Mesendoderm (in vitro differentiated cells): ENCODE results near the gene TMEM132A.

ENCODE experiments used
- DNase-seq: peaks from one replicate; pipeline ENCODE4 v3.0.0; 2013
- H2AK5ac ChIP-seq: 2 replicates; pipeline ENCODE4 v1.6.1; 2013; ENCODE audit warnings: low read length, inconsistent platforms
- H2BK120ac ChIP-seq: 2 replicates; pipeline ENCODE4 v1.6.1; 2013; ENCODE audit warnings: low read depth, mild to moderate bottlenecking, low read length, moderate library complexity, mixed read lengths
- H2BK15ac ChIP-seq: replicated peaks from 2 replicates; pipeline ENCODE4 v1.6.1; 2013; ENCODE audit warnings: low read depth, mild to moderate bottlenecking, moderate library complexity
- H2BK5ac ChIP-seq: 2 replicates; pipeline ENCODE4 v1.6.1; 2013; ENCODE audit warnings: low read length, inconsistent platforms
- H3K18ac ChIP-seq: 2 replicates; pipeline ENCODE4 v1.6.1; 2013; ENCODE audit warnings: mild to moderate bottlenecking, low read length, mixed read lengths
- H3K23ac ChIP-seq: one replicate; pipeline ENCODE4 v1.6.1; 2013; ENCODE audit warnings: low read length
- H3K27ac ChIP-seq: 2 replicates; pipeline ENCODE4 v1.5.1; 2013; ENCODE audit warnings: low read depth, mild to moderate bottlenecking, inconsistent platforms, low read length, moderate library complexity
- H3K27me3 ChIP-seq: 2 replicates; pipeline ENCODE4 v1.6.1; 2013; ENCODE audit warnings: low read length, control low read depth, mild to moderate bottlenecking, inconsistent platforms; ENCODE audit not compliant: insufficient read depth, poor library complexity
- H3K36me3 ChIP-seq: 2 replicates; pipeline ENCODE4 v1.6.1; 2013; ENCODE audit warnings: low read length, inconsistent platforms; ENCODE audit not compliant: control insufficient read depth, insufficient read depth
- H3K4ac ChIP-seq: one replicate; pipeline ENCODE4 v1.6.1; 2013; ENCODE audit warnings: low read depth, mild to moderate bottlenecking, low read length, moderate library complexity
- H3K4me1 ChIP-seq: 2 replicates; pipeline ENCODE4 v1.6.1; 2013; ENCODE audit warnings: low read depth, low read length, inconsistent platforms; ENCODE audit not compliant: control insufficient read depth
- H3K4me2 ChIP-seq: 2 replicates; pipeline ENCODE4 v1.6.1; 2013; ENCODE audit warnings: low read length
- H3K4me3 ChIP-seq: 2 replicates; pipeline ENCODE4 v1.5.1; 2013; ENCODE audit warnings: mild to moderate bottlenecking, low read length
- H3K56ac ChIP-seq: one replicate; pipeline ENCODE4 v1.6.1; 2013; ENCODE audit warnings: low read length
- H3K79me1 ChIP-seq: 2 replicates; pipeline ENCODE4 v1.6.1; 2013; ENCODE audit warnings: low read length, inconsistent platforms
- H3K79me2 ChIP-seq: 2 replicates; pipeline ENCODE4 v1.6.1; 2013; ENCODE audit warnings: mild to moderate bottlenecking, low read length; ENCODE audit not compliant: control insufficient read depth, insufficient read depth
- H3K9ac ChIP-seq: 2 replicates; pipeline ENCODE4 v1.6.1; 2013; ENCODE audit warnings: low read length, inconsistent platforms
- H4K5ac ChIP-seq: one replicate; pipeline ENCODE4 v1.6.1; 2013; ENCODE audit warnings: low read length
- H4K8ac ChIP-seq: one replicate; pipeline ENCODE4 v1.6.1; 2013; ENCODE audit warnings: low read depth, mild to moderate bottlenecking, control low read depth, low read length, moderate library complexity
- whole genome bisulfite sequencing: extraction: QIAGEN DNeasy Blood & Tissue Kit; methylation state at CpG from one replicate; pipeline ENCODE4 v1.1.7; 2013; ENCODE audit warnings: low lambda C conversion rate, missing lambda C conversion rate; ENCODE audit not compliant: insufficient coverage; ENCODE audit errors: extremely low coverage; 5-methylcytosine and 5-hydroxymethylcytosine counted together

Gene TMEM132A

DNA sequence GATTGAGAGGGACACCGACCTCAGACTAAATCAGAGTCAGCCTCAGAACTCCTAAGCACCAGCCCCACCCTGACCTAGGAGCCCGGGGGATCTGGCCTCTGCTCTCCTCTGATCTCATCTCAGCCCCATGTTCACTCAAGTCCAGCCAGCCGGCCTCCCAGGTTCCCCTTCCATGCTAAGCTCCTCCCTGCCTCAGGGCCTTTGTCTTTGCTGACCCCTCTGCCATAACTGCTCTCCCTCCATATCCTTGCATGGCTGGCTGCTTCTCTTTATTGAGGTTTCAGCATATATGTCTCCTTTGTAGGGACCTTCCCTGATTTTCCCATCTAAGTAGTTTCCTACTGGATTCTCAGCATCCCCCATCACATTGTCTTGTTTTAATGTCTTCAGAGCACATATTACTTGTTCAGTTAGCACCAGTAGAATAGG, 28.5 kb downstream of the TMEM132A start:
- WGBS: no CpG with 5 or more reads among the region's 3 CpGs
- H3K27me3 ChIP-seq: no peaks in the 10 kb centered on the region
- no peak overlapping the region for H3K4ac ChIP-seq
- no peaks in the 10 kb centered on the region for H3K79me2 ChIP-seq
- H2AK5ac ChIP-seq: no peak overlapping the region
- H3K18ac ChIP-seq: no peak overlapping the region
- H3K36me3 ChIP-seq: no peaks in the 10 kb centered on the region
- no peak overlapping the region for H4K8ac ChIP-seq
- no peak overlapping the region for H3K4me2 ChIP-seq
- no peak overlapping the region for H3K23ac ChIP-seq
- peak overlapping the region; percentile 44 for H3K9ac ChIP-seq
- peaks cover 4% of the 10 kb centered on the region for H3K4me1 ChIP-seq
- peak overlapping the region; percentile 71 for H4K5ac ChIP-seq
- no peaks in the 10 kb centered on the region for H3K79me1 ChIP-seq
- H2BK5ac ChIP-seq: no peak overlapping the region
- H3K56ac ChIP-seq: peak overlapping the region; percentile 90
- no peak overlapping the region for H3K4me3 ChIP-seq
- no peak overlapping the region for H3K27ac ChIP-seq
- DNase-seq: peak; percentile 26
- H2BK120ac ChIP-seq: no peak overlapping the region
- H2BK15ac ChIP-seq: no peak overlapping the region

DNA sequence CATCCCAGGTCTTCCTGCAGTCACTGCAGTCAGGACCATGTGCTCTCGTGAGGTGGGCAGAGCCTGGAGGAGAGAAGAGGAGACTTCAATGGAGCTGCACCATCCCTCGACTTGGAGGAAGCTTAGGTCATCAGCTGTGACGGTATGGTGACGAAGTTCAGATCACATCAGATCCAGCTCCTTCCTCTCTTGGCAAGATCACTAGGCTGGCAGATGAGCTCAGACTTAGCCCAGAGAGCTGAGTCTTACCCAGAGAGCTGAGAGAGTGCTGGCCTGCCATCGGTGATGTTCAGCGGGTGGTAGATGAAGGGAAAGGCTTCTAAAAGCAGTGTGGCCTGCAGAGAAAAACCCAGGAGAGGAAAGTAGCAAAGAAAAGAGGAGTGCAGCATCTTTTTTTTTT, 29.5 kb downstream of the TMEM132A start:
- Histone ChIP-seq H2BK15ac (no peak overlapping the region), H4K5ac (no peak overlapping the region), H3K18ac (no peak overlapping the region), H4K8ac (no peak overlapping the region), H3K56ac (no peak overlapping the region), H3K4ac (no peak overlapping the region), H2AK5ac (no peak overlapping the region), H3K27ac (no peak overlapping the region), H3K79me1 (no peaks in the 10 kb centered on the region), H3K4me1 (peaks cover 4% of the 10 kb centered on the region), H3K79me2 (no peaks in the 10 kb centered on the region), H3K27me3 (no peaks in the 10 kb centered on the region), H3K4me2 (no peak overlapping the region), H3K36me3 (no peaks in the 10 kb centered on the region), H3K23ac (no peak overlapping the region), H2BK120ac (no peak overlapping the region), H3K9ac (no peak overlapping the region), H2BK5ac (no peak overlapping the region), H3K4me3 (no peak overlapping the region)
- no CpG with 5 or more reads among the region's 6 CpGs for WGBS
- peak; percentile 6 for DNase-seq

DNA sequence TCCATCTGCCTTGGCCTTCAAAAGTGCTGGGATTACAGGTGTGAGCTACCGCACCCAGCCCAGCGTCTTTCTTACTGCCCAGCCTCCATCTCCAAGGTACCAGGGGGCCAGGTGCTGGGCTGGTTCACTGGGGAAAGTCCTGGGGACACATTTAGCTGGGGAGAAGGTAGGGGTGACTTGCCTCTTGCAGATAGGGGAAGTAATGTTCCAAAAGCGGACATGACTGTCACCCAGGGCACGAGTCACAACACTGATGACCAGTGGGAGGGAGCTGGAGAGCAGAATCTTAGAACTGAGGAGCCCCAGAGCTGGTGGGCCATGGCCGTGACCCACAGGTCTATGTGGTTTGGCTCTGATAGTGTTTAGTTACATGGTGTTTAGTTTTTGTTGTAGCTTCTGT, 30.2 kb downstream of the TMEM132A start:
- no peak for DNase-seq

DNA sequence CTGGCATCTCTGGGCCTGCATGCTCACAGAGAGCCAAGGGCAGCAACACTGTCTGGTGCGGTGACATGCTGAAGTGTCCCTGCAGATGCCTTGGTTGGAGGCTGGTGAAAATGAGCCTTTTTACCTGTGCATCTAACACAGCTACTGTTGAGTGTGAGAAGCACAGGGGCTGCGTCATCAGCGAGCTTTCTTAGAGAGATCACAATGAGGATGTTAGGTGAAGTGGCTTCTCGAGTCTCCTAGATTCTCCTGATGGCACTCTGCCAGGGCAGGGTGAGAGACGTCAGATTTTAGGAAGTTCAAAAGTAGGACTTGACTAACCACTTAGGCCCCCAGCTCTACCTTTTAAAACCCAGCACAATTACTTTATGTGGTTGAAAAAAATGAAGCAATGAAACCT, 31.3 kb downstream of the TMEM132A start:
- Histone ChIP-seq H3K4me1 (peaks cover 4% of the 10 kb centered on the region), H3K27me3 (no peaks in the 10 kb centered on the region), H3K4me3 (no peak overlapping the region), H3K79me2 (no peaks in the 10 kb centered on the region), H2BK15ac (no peak overlapping the region), H3K18ac (no peak overlapping the region), H3K4ac (no peak overlapping the region), H3K79me1 (no peaks in the 10 kb centered on the region), H4K5ac (no peak overlapping the region), H3K9ac (no peak overlapping the region), H2AK5ac (no peak overlapping the region), H3K27ac (no peak overlapping the region), H3K23ac (no peak overlapping the region), H4K8ac (no peak overlapping the region), H3K56ac (peak overlapping the region; percentile 25), H3K36me3 (no peaks in the 10 kb centered on the region), H2BK120ac (no peak overlapping the region), H3K4me2 (no peak overlapping the region), H2BK5ac (no peak overlapping the region)
- DNase-seq: no peak
- no CpG with 5 or more reads among the region's 5 CpGs for WGBS

More for the DNA sequence above, 30.2 kb downstream of the TMEM132A start:
- Histone ChIP-seq H3K18ac (no peak overlapping the region), H3K4me2 (no peak overlapping the region), H3K4ac (no peak overlapping the region), H3K27me3 (no peaks in the 10 kb centered on the region), H4K5ac (no peak overlapping the region), H2AK5ac (no peak overlapping the region), H2BK5ac (no peak overlapping the region), H3K27ac (no peak overlapping the region), H2BK120ac (no peak overlapping the region), H4K8ac (no peak overlapping the region), H2BK15ac (no peak overlapping the region), H3K23ac (no peak overlapping the region), H3K4me1 (peaks cover 4% of the 10 kb centered on the region), H3K9ac (no peak overlapping the region), H3K79me1 (no peaks in the 10 kb centered on the region), H3K56ac (no peak overlapping the region), H3K36me3 (no peaks in the 10 kb centered on the region), H3K4me3 (no peak overlapping the region), H3K79me2 (no peaks in the 10 kb centered on the region)
- no CpG with 5 or more reads among the region's 5 CpGs for WGBS

DNA sequence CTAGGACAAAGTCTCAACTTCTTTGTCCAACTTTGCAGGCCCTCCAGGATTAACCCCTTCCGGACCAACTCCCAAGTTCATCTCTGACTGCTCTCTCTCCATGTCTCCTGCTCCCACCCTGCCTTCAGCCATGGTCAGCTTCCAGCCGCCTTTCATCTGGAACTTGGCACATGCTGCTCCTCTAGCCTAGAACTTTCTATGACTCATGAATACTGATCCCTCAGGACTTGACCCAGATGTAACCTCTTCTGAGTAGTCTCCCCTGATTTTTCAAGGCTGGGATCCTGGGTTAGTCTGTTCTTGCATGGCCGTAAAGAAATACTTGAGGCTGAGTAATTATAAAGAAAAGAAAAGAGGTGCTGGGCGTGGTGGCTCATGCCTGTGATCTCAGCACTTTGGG, 32.9 kb downstream of the TMEM132A start:
- no peak for DNase-seq
- Histone ChIP-seq H3K36me3 (no peaks in the 10 kb centered on the region), H3K4me3 (no peak overlapping the region), H3K79me2 (no peaks in the 10 kb centered on the region), H3K27me3 (no peaks in the 10 kb centered on the region), H2AK5ac (no peak overlapping the region), H2BK120ac (no peak overlapping the region), H2BK15ac (no peak overlapping the region), H3K18ac (no peak overlapping the region), H3K9ac (no peak overlapping the region), H3K4me1 (peaks cover 4% of the 10 kb centered on the region), H3K56ac (no peak overlapping the region), H3K27ac (no peak overlapping the region), H3K4me2 (no peak overlapping the region), H3K4ac (no peak overlapping the region), H2BK5ac (no peak overlapping the region), H4K5ac (no peak overlapping the region), H3K79me1 (no peaks in the 10 kb centered on the region), H4K8ac (no peak overlapping the region), H3K23ac (no peak overlapping the region)
- WGBS: no CpG with 5 or more reads among the region's 4 CpGs

DNA sequence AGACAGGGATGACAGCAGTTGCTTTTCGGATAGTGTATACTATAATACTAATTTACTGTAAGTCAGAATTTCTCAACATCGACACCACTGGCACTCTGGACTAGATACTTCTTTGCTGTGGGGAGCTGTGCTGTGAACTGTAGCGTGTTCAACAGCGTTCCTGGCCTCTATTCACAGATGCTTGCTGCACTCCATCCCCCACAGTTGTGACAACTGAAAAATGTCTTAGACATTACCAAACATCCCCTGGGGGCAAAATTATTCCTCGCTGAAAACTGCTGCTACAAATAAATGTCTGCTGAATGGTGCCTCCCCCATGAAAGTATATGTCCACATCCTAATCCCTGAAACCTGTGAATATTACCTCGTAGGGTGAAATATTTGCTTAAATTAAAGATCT, 35.2 kb downstream of the TMEM132A start:
- H3K4me1 ChIP-seq: no peaks in the 10 kb centered on the region
- no peak overlapping the region for H3K27ac ChIP-seq
- no peak overlapping the region for H3K56ac ChIP-seq
- no peak overlapping the region for H3K4me2 ChIP-seq
- no peak overlapping the region for H4K5ac ChIP-seq
- no peak overlapping the region for H2AK5ac ChIP-seq
- no peak overlapping the region for H3K9ac ChIP-seq
- H3K36me3 ChIP-seq: no peaks in the 10 kb centered on the region
- H4K8ac ChIP-seq: no peak overlapping the region
- no peaks in the 10 kb centered on the region for H3K79me2 ChIP-seq
- no peak for DNase-seq
- no peak overlapping the region for H3K4ac ChIP-seq
- no peak overlapping the region for H2BK15ac ChIP-seq
- H3K27me3 ChIP-seq: no peaks in the 10 kb centered on the region
- H3K79me1 ChIP-seq: no peaks in the 10 kb centered on the region
- WGBS: no CpG with 5 or more reads among the region's 6 CpGs
- no peak overlapping the region for H3K23ac ChIP-seq
- no peak overlapping the region for H2BK120ac ChIP-seq
- no peak overlapping the region for H3K4me3 ChIP-seq
- no peak overlapping the region for H2BK5ac ChIP-seq
- H3K18ac ChIP-seq: no peak overlapping the region
